Measurements from ENCODE around the gene FAM9C.

The FAM9C gene

DNA sequence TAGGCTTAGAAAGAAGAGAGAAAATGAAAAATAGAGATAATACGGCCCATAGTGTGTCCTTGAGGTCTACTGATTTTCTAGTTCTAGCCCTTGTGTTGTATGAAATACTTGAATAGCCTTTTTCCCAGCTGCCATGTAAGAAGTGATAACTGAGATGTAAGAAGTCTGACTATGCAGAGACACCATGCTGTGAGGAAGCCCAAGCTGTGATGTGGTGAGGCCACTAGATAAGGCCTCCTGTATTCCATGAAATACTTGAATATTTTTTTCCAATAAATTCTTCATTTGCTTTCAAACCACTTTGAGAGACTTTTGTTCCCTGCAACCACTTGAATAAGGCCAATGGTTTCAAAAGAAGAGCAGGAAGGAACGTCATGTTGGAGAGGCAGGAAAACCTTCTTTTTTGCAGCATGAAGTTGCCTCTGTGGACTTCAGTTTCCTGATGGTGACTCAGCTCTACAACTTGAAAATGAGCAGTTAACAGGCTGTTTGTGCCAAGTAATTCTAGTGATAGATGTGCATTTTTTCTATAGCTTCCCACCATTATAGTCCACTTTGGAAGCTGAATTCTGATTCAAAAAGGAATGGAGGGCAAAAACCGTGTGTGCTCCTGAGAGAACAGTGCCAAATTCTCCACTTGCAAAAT lies 25.5 kb upstream of the FAM9C start:
- Histone ChIP-seq H3K36me3 (replicated peaks; ENCODE audit: low read depth, low read length) (no peaks in the 10 kb centered on the region), H3K27ac (ENCODE audit: low read length) (no peak overlapping the region), H3K9me3 (ENCODE audit: insufficient read depth, low read length) (no peaks in the 10 kb centered on the region), H3K79me2 (ENCODE audit: low read length) (no peaks in the 10 kb centered on the region), H3K4me1 (ENCODE audit: low read length) (peaks cover 11% of the 10 kb centered on the region), H3K9ac (ENCODE audit: low read length) (no peak overlapping the region), H3K27me3 (ENCODE audit: low read depth, low read length) (no peaks in the 10 kb centered on the region), H3K4me2 (ENCODE audit: low read length) (no peak overlapping the region), H3K4me3 (ENCODE audit: low read length) (no peak overlapping the region), H4K20me1 (ENCODE audit: insufficient read depth, low read length) (no peaks in the 10 kb centered on the region), H2AFZ (ENCODE audit: low read depth, low read length) (no peak overlapping the region)
- TF ChIP-seq, protein P1, sequence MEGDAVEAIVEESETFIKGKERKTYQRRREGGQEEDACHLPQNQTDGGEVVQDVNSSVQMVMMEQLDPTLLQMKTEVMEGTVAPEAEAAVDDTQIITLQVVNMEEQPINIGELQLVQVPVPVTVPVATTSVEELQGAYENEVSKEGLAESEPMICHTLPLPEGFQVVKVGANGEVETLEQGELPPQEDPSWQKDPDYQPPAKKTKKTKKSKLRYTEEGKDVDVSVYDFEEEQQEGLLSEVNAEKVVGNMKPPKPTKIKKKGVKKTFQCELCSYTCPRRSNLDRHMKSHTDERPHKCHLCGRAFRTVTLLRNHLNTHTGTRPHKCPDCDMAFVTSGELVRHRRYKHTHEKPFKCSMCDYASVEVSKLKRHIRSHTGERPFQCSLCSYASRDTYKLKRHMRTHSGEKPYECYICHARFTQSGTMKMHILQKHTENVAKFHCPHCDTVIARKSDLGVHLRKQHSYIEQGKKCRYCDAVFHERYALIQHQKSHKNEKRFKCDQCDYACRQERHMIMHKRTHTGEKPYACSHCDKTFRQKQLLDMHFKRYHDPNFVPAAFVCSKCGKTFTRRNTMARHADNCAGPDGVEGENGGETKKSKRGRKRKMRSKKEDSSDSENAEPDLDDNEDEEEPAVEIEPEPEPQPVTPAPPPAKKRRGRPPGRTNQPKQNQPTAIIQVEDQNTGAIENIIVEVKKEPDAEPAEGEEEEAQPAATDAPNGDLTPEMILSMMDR (IDR thresholded peaks at IDR 0.05; ENCODE audit: low read depth, low read length): no peak
- TF ChIP-seq EZH2phosphoT487 (IDR thresholded peaks at IDR 0.05; ENCODE audit: low read depth): no peak

DNA sequence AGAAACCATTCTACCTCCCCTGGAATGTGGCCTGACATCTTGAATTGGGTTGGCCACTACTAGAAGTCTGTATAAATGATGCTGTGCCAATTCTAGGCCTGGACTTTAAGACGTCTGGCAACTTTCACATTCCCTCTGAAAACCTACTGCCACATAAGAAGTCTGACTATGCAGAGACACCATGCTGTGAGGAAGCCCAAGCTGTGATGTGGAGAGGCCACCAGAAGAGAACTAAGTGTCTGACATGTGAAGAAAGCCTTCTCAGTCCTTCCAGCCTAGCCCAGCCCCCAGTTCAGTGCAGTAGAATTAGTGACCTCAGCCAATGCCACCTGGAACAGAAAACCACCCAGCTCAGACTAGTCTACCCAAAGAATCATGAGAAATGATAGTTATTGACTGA lies 24.2 kb upstream of the FAM9C start:
- no peaks in the 10 kb centered on the region for H3K27me3 ChIP-seq (ENCODE audit: low read depth, low read length)
- H4K20me1 ChIP-seq (ENCODE audit: insufficient read depth, low read length): no peaks in the 10 kb centered on the region
- H3K36me3 ChIP-seq (replicated peaks; ENCODE audit: low read depth, low read length): no peaks in the 10 kb centered on the region
- no peak overlapping the region for H3K9ac ChIP-seq (ENCODE audit: low read length)
- no peaks in the 10 kb centered on the region for H3K4me1 ChIP-seq (ENCODE audit: low read length)
- H3K4me2 ChIP-seq (ENCODE audit: low read length): no peak overlapping the region
- no peak overlapping the region for H3K27ac ChIP-seq (ENCODE audit: low read length)
- no peak overlapping the region for H2AFZ ChIP-seq (ENCODE audit: low read depth, low read length)
- H3K79me2 ChIP-seq (ENCODE audit: low read length): no peaks in the 10 kb centered on the region
- no peak overlapping the region for H3K4me3 ChIP-seq (ENCODE audit: low read length)
- H3K9me3 ChIP-seq (ENCODE audit: insufficient read depth, low read length): no peaks in the 10 kb centered on the region
- TF ChIP-seq EZH2phosphoT487 (IDR thresholded peaks at IDR 0.05; ENCODE audit: low read depth): no peak
- TF ChIP-seq, protein P1 (IDR thresholded peaks at IDR 0.05; ENCODE audit: low read depth, low read length): no peak

- H3K9ac ChIP-seq (ENCODE audit: low read length): no peak overlapping the region
- H4K20me1 ChIP-seq (ENCODE audit: insufficient read depth, low read length): no peaks in the 10 kb centered on the region
- H3K9me3 ChIP-seq (ENCODE audit: insufficient read depth, low read length): no peaks in the 10 kb centered on the region
- no peak overlapping the region for H3K4me2 ChIP-seq (ENCODE audit: low read length)
- no peaks in the 10 kb centered on the region for H3K79me2 ChIP-seq (ENCODE audit: low read length)
- H3K4me1 ChIP-seq (ENCODE audit: low read length): no peaks in the 10 kb centered on the region
- no peak overlapping the region for H2AFZ ChIP-seq (ENCODE audit: low read depth, low read length)
- TF ChIP-seq, protein P1 (IDR thresholded peaks at IDR 0.05; ENCODE audit: low read depth, low read length): no peak
- H3K27me3 ChIP-seq (ENCODE audit: low read depth, low read length): no peaks in the 10 kb centered on the region
- no peaks in the 10 kb centered on the region for H3K36me3 ChIP-seq (replicated peaks; ENCODE audit: low read depth, low read length)
- no peak overlapping the region for H3K4me3 ChIP-seq (ENCODE audit: low read length)
- no peak overlapping the region for H3K27ac ChIP-seq (ENCODE audit: low read length)
These were observed 23.4 kb upstream of the FAM9C start for GRCh38 chrX:13067773-13068172.

DNA sequence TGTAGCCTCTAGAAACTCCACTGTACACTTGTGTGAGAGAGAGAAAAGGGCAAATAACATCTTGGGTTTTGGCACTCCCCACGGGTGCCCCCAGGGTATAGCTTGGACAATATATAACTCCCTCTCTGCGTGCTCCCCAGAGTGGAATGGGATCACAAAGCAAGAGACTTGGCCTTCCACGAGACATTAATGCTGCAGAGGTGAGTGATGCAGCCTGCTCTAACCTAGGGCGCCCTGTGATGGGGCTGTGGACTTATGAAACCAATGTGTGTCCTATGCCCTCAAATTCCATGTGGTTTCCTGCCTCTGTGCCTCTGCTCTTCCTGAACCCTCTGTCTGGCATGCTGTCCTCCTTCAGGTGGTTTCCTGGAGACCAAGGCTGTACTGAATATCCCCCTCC lies 22.0 kb upstream of the FAM9C start:
- H3K4me3 ChIP-seq (ENCODE audit: low read length): no peak overlapping the region
- no peak for TF ChIP-seq EZH2phosphoT487 (IDR thresholded peaks at IDR 0.05; ENCODE audit: low read depth)
- TF ChIP-seq, protein P1 (IDR thresholded peaks at IDR 0.05; ENCODE audit: low read depth, low read length): no peak
- H3K27me3 ChIP-seq (ENCODE audit: low read depth, low read length): no peaks in the 10 kb centered on the region
- H3K4me2 ChIP-seq (ENCODE audit: low read length): no peak overlapping the region
- no peak overlapping the region for H3K9ac ChIP-seq (ENCODE audit: low read length)
- H3K79me2 ChIP-seq (ENCODE audit: low read length): no peaks in the 10 kb centered on the region
- no peak overlapping the region for H3K27ac ChIP-seq (ENCODE audit: low read length)
- H2AFZ ChIP-seq (ENCODE audit: low read depth, low read length): no peak overlapping the region
- H3K4me1 ChIP-seq (ENCODE audit: low read length): no peaks in the 10 kb centered on the region
- no peaks in the 10 kb centered on the region for H3K9me3 ChIP-seq (ENCODE audit: insufficient read depth, low read length)
- H4K20me1 ChIP-seq (ENCODE audit: insufficient read depth, low read length): no peaks in the 10 kb centered on the region
- no peaks in the 10 kb centered on the region for H3K36me3 ChIP-seq (replicated peaks; ENCODE audit: low read depth, low read length)

All from OCI-LY3 (cell line).